ENCODE measurements around the gene LRRFIP2.

LRRFIP2 gene

DNA sequence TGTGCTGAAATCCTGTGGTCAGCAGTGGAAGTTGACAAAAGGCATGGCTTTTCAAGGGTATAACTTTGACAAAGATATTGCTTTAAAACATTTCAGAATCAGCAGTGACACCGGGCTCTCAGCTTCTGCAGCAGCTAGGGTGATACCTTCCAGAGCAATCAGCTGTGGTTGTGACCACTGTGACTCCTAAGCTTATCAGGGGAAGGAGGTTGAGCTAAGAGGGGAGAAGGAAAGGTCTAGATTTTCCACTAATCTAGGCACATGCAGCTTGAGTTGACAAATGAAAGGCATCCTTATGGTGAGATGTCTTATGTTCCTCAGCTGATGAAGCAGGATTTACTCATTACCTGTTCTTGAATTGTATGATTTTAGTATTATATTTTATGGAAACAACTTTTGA is 16.3 kb upstream of the LRRFIP2 start:
- Histone ChIP-seq H3K4me1 (ENCODE audit: insufficient read depth, poor library complexity, severe bottlenecking) (no peaks in the 10 kb centered on the region), H3K27ac (ENCODE audit: poor library complexity, severe bottlenecking) (no peak overlapping the region), H3K9me3 (ENCODE audit: severe bottlenecking) (no peaks in the 10 kb centered on the region), H3K4me3 (ENCODE audit: severe bottlenecking) (no peak overlapping the region), H3K36me3 (ENCODE audit: low read depth) (no peaks in the 10 kb centered on the region), H3K27me3 (ENCODE audit: insufficient read depth, poor library complexity, severe bottlenecking) (no peaks in the 10 kb centered on the region)
- ATAC-seq (ENCODE audit: low read depth) (no peak), DNase-seq (ENCODE audit: low spot score) (no peak)
- TF ChIP-seq, protein P1, sequence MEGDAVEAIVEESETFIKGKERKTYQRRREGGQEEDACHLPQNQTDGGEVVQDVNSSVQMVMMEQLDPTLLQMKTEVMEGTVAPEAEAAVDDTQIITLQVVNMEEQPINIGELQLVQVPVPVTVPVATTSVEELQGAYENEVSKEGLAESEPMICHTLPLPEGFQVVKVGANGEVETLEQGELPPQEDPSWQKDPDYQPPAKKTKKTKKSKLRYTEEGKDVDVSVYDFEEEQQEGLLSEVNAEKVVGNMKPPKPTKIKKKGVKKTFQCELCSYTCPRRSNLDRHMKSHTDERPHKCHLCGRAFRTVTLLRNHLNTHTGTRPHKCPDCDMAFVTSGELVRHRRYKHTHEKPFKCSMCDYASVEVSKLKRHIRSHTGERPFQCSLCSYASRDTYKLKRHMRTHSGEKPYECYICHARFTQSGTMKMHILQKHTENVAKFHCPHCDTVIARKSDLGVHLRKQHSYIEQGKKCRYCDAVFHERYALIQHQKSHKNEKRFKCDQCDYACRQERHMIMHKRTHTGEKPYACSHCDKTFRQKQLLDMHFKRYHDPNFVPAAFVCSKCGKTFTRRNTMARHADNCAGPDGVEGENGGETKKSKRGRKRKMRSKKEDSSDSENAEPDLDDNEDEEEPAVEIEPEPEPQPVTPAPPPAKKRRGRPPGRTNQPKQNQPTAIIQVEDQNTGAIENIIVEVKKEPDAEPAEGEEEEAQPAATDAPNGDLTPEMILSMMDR (IDR thresholded peaks at IDR 0.05; ENCODE audit: poor library complexity, severe bottlenecking), result no peak

DNA sequence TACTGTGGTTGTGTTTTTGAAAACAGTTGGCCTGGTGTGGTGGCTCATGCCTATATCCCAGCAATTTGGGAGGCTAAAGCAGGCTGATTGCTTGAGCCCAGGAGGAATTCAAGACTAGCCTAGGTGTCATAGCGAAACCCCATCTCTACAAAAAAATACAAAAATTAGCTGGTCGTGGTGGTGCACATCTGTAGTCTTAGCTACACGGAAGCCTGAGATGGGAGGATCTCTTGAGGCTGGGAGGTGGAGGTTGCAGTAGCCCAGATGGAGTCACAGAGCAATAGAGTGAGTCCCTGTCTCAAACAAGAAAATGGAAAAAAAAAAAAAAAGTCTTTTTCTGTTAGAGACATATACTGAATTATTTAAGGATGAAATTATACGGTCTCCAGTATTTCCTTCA is 14.7 kb upstream of the LRRFIP2 start:
- no peaks in the 10 kb centered on the region for H3K36me3 ChIP-seq (ENCODE audit: low read depth)
- H3K9me3 ChIP-seq (ENCODE audit: severe bottlenecking), result no peaks in the 10 kb centered on the region
- DNase-seq (ENCODE audit: low spot score) (no peak), ATAC-seq (ENCODE audit: low read depth) (no peak)
- H3K27me3 ChIP-seq (ENCODE audit: insufficient read depth, poor library complexity, severe bottlenecking), result no peaks in the 10 kb centered on the region
- no peak overlapping the region for H3K4me3 ChIP-seq (ENCODE audit: severe bottlenecking)
- TF ChIP-seq, protein P1 (IDR thresholded peaks at IDR 0.05; ENCODE audit: poor library complexity, severe bottlenecking), result no peak
- H3K4me1 ChIP-seq (ENCODE audit: insufficient read depth, poor library complexity, severe bottlenecking), result peaks cover 7% of the 10 kb centered on the region
- H3K27ac ChIP-seq (ENCODE audit: poor library complexity, severe bottlenecking), result no peak overlapping the region

DNA sequence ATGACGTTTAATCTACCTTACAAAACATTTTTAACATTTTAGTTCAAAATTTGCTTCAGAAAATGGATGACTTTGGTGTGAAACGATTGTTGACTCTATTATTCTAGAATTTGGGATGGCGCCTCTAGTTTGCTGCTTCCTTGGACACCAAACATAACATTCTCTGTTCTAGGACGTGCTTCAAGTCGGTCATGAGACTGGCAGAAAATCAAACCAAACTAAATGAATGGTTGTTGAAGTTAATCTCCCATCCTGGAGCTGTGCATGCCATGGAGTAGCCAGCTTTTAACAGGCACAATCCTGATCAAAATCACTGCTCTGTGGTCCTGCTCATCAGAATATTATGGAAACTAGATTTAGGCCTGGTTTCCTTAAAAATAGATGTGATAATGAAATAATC is 9.6 kb upstream of the LRRFIP2 start:
- Histone ChIP-seq H3K4me1 (ENCODE audit: insufficient read depth, poor library complexity, severe bottlenecking) (peaks cover 37% of the 10 kb centered on the region), H3K27me3 (ENCODE audit: insufficient read depth, poor library complexity, severe bottlenecking) (no peaks in the 10 kb centered on the region), H3K36me3 (ENCODE audit: low read depth) (no peaks in the 10 kb centered on the region), H3K27ac (ENCODE audit: poor library complexity, severe bottlenecking) (peak overlapping the region; percentile 96), H3K4me3 (ENCODE audit: severe bottlenecking) (no peak overlapping the region), H3K9me3 (ENCODE audit: severe bottlenecking) (no peaks in the 10 kb centered on the region)
- no peak for ATAC-seq (ENCODE audit: low read depth)
- DNase-seq (ENCODE audit: low spot score), result no peak
- TF ChIP-seq, protein P1 (IDR thresholded peaks at IDR 0.05; ENCODE audit: poor library complexity, severe bottlenecking), result no peak

DNA sequence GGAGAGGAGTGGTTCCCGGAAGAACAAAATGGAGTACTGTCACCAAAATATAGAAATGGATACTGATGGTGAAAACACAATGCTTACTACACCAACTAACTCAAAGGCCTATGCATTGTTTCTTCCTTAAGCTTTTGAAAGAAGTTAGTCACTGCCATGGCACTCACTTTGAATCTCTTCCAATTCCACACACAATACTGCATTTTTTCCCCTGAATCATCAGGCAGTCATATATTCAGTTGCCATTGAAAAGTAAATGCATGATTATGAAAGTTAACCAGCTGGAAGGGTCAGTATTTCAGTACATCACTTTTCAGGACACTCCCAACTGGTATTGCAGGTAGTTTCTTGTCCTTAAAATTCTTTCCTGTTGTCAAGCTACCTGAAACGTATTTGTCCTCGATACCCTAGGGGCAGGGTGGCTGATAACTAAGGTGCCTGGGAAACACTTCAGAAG is 9.0 kb upstream of the LRRFIP2 start:
- ATAC-seq (ENCODE audit: low read depth), result peak; percentile 88
- no peak for DNase-seq (ENCODE audit: low spot score)
- no peaks in the 10 kb centered on the region for H3K36me3 ChIP-seq (ENCODE audit: low read depth)
- peak overlapping the region; percentile 96 for H3K27ac ChIP-seq (ENCODE audit: poor library complexity, severe bottlenecking)
- no peak overlapping the region for H3K4me3 ChIP-seq (ENCODE audit: severe bottlenecking)
- no peaks in the 10 kb centered on the region for H3K9me3 ChIP-seq (ENCODE audit: severe bottlenecking)
- TF ChIP-seq, protein P1 (IDR thresholded peaks at IDR 0.05; ENCODE audit: poor library complexity, severe bottlenecking), result no peak
- H3K27me3 ChIP-seq (ENCODE audit: insufficient read depth, poor library complexity, severe bottlenecking), result no peaks in the 10 kb centered on the region
- H3K4me1 ChIP-seq (ENCODE audit: insufficient read depth, poor library complexity, severe bottlenecking), result peaks cover 37% of the 10 kb centered on the region

DNA sequence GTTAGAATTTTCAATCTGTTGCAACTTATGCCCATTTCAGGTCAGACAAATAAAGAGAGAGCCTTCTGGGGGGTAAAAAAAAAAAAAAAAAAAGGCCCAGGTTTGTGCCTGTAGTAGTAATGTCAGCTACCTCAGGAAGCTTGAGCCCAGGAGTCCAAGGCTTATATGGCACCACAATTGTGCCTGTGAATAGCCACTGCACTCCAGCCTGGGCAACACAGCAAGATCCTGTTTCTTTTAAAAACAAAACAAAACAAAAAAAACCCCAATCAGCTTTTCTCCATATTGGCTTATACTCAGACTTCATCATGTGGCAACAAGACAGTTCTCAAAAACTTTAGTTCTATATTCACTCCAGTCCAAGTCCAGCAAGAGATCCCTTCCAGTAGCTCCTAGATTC is 8.4 kb upstream of the LRRFIP2 start:
- TF ChIP-seq, protein P1 (IDR thresholded peaks at IDR 0.05; ENCODE audit: poor library complexity, severe bottlenecking), result no peak
- ATAC-seq (ENCODE audit: low read depth) (no peak), DNase-seq (ENCODE audit: low spot score) (no peak)
- Histone ChIP-seq H3K4me1 (ENCODE audit: insufficient read depth, poor library complexity, severe bottlenecking) (peaks cover 39% of the 10 kb centered on the region), H3K27ac (ENCODE audit: poor library complexity, severe bottlenecking) (peak overlapping the region; percentile 96), H3K36me3 (ENCODE audit: low read depth) (no peaks in the 10 kb centered on the region; the same call in 1 of the 2 replicates), H3K4me3 (ENCODE audit: severe bottlenecking) (no peak overlapping the region), H3K9me3 (ENCODE audit: severe bottlenecking) (no peaks in the 10 kb centered on the region), H3K27me3 (ENCODE audit: insufficient read depth, poor library complexity, severe bottlenecking) (no peaks in the 10 kb centered on the region)
